ENCODE results near the gene FBXO31. TPM values are rescaled to one million over a fixed set of nuclear protein-coding genes. Genes with fewer than 3 reads are reported as not detected.
A peak's percentile ranks its signal among the peaks of the same experiment; 100 is the strongest.

The FBXO31 gene
- total RNA-seq, 1 experiment from 2014 or later: 7.4 TPM

GRCh38 chr16:87311387-87311786 is 72.2 kb downstream of the FBXO31 start:
- DNase-seq (ENCODE audit: low spot score): no peak

DNA sequence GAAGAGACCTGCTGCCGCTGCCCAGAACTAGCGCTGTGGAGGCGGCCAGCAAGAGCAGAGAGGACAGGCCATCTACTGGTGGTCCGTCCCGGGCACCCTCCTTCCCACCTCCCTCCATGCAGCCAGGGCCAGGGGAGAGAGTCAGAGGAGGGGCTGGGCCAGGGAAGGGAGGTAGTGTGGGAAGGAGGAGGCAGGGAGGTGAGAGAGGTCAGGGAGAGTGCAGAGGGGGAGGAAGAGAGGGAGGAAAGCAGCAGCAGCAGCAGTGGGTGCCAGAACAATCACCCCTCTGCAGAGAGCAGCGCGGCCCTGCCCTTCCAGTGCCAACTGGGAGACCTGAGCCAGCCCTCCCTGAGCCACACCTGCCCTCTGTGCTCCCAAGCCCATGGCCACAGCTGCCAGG is 73.0 kb downstream of the FBXO31 start:
- DNase-seq (ENCODE audit: low spot score): no peak

GRCh38 chr16:87309620-87310525 is 73.7 kb downstream of the FBXO31 start:
- no peak for DNase-seq (ENCODE audit: low spot score)

- DNase-seq (ENCODE audit: low spot score): no peak
Observed at GRCh38 chr16:87308826-87309225, 74.8 kb downstream of the FBXO31 start.

DNA sequence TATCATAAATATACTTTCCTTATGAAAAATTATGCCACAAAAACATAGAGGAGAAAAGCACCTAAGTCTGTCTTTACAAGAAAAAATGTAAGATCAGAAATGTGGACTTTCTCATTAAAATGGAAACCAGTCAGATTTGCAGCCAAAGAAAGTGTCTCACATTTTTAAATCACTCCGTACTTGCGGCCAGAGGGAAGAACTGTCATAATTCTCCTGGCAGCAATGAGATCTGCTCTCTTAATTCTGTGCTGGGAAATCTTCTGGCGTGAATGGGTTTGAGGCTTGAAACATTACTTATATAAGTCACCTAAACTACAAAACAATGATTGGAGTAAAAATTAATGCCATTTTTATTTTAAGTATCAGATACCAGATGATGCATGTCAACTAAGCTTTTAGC is 77.1 kb downstream of the FBXO31 start:
- no peak for DNase-seq (ENCODE audit: low spot score)

- peak; percentile 48 for DNase-seq (ENCODE audit: low spot score)
Observed at GRCh38 chr16:87305505-87306391, 77.8 kb downstream of the FBXO31 start.

DNA sequence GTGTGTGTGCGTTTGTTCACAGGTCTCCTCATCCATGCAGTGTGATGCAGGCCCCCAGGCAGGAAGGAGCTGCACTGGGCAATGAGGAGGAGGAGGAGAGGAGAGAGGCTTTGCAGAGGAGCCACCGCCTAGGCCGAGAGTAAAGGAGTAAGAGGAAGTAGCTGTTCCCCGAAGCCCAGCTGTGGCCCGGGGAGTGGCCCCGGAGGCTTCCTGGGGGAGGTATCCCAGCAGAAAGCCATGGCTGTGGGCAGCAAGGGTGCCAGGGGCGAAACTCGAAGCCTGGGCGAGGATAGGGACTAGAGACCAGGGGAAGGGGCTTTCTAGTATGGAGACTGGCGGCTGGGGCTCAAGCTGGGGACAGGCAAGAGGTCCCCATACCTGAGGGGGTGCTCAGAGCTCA is 78.6 kb downstream of the FBXO31 start:
- no peak for DNase-seq (ENCODE audit: low spot score)

DNA sequence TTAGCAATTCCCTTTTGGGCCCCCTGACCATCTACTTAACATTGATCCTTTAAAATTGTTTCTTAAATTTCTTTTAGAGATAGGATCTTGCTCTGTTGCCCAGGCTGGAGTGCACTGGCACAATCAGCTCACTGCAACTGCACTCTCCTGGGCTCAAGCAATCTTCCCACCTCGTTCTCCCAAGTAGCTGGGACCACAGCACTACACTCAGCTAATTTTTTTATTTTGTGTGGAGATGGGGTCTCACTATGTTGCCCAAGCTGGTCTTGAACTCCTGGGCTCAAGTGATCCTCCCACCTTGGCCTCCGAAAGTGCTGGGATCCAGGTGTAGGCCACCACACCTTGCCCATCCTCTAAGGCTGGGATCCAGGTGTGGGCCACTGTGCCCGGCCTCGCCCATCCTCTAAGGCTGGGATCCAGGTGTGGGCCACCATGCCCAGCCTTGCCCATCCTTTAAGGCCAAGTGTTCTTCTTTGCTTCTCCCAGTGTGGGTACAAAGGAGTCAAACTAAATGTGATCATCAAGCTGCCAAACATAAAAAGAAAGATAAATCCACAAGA is 79.5 kb downstream of the FBXO31 start:
- no peak for DNase-seq (ENCODE audit: low spot score)

- no peak for DNase-seq (ENCODE audit: low spot score)
Observed at GRCh38 chr16:87303431-87303930, 80.1 kb downstream of the FBXO31 start.

GRCh38 chr16:87298857-87299465 is 84.6 kb downstream of the FBXO31 start:
- DNase-seq (ENCODE audit: low spot score): no peak

DNA sequence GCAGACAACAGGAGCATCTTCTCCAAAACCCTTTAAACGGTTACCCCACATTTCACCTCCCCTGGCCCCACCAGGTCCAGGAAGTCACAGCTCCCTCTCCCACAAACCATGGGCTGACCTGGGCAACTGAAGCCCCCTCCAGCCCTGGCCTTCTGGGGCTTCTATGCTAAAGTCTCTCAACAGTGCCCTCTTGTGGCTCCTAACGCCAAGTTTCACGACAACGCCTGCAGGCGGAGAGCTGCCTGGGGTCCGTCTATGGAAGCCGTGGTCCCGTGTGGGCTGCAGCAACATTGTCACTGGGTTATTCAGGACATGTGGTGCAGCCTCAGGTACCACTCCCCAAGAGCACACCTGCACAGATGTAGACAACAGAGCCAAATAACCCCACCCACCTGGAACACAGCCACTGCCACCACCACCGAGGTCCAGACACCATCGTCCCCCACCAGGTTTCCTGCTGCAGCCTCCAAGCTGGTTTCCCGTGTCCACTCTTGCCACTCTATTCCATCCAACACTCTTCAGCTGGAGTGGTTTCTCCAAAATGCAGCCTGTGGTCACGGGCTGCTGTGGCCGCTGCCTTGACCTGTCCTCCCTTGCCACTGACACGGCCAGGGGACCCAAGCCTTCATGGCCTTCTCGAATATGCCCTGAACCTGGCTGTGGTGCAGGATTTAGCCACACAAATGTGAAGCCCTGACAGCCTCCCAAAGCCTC is 85.5 kb downstream of the FBXO31 start:
- DNase-seq (ENCODE audit: low spot score): no peak

GRCh38 chr16:87297407-87297806 is 86.2 kb downstream of the FBXO31 start:
- DNase-seq (ENCODE audit: low spot score): no peak

- DNase-seq (ENCODE audit: low spot score): no peak
Observed at GRCh38 chr16:87295661-87296531, 87.7 kb downstream of the FBXO31 start.

DNA sequence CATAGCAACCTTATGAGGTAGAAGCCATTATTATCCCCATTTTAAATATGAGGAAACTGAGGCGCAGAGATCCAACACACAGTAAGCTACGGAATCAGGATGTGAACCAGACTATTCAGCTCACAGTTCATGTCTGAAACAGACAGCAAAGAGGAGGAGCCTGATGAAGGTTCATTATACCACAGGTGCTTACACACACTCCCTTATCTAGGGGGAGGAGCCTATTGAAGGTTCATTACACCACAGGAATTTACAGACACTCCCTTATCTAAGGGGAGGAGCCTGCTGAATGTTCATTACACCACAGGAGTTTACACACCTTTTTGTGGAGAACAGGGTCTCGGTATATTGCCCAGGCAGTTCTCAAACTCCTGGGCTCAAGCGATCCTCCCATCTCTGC is 88.3 kb downstream of the FBXO31 start:
- no peak for DNase-seq (ENCODE audit: low spot score)

- DNase-seq (ENCODE audit: low spot score): no peak
Observed at GRCh38 chr16:87293990-87294389, 89.6 kb downstream of the FBXO31 start.

DNA sequence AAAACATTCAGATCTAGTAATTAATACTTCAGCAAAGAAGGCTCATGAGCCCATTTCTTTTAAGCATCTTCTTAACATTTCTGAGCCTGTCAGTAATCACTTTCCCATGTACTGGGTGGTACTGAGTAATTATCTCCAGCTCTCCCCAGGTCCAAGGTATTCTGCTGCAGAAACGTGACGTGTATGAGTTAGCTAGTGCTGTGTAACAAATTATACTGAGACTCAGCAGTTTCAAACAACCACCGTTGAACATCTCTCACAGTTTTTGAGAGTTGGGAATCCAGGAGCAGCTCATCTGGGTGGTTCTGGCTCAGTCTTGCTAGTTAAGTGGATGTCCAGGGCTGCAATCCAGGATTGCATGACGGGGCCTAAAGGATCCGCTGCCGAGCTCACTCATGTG is 91.6 kb downstream of the FBXO31 start:
- DNase-seq (ENCODE audit: low spot score): no peak

- DNase-seq (ENCODE audit: low spot score): no peak
Observed at GRCh38 chr16:87288753-87289362, 94.7 kb downstream of the FBXO31 start.

DNA sequence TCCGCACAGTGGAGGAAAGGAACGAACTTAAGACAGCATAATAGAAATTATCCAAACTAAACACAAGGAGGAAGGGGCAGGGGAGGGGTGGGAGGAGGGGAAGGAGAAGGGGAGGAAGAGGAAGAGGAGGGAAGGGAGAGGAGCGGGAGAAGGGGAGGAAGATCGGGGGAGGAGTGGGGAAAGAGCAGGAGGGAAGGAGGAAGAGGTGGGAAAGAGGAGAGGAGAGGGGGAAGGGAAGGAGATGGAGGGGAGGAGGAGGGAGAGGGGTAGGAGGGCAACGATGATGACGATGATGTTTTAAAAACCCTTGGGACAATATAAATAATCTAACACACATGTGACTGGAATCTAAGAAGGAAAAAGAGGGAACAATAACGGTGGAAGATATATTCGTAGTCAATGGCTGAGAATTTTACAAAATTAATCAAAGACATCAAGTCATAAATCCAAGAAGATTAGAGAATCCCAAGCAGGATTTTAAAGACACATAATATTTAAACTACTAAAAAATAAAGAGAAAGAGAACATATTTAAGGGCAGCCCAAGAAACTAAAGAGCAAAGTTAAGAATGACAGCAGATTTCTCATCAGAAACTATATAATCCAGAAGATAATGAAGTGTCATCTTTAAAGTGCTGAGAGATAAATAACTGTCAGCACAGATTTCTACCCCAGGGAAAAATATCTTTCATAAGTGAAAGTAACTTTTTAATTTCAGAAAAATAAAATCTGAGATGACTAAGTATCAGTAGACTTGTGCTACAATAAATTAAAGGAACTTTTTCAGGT is 96.5 kb downstream of the FBXO31 start:
- DNase-seq (ENCODE audit: low spot score): no peak

- no peak for DNase-seq (ENCODE audit: low spot score)
Observed at GRCh38 chr16:87284183-87284582, 99.4 kb downstream of the FBXO31 start.

Data from H4 (cell line).